ENCODE measurements around the gene NFKBIE. TPM values are rescaled to one million over a fixed set of nuclear protein-coding genes. Genes with fewer than 3 reads are reported as not detected.
"Not testable (repeated sequence)": the region's sequence is repeated elsewhere in the genome, so short reads cannot be mapped to it uniquely, and the experiment has no call there.

The NFKBIE gene
- total and polyA plus RNA-seq, 2 of the 13 experiments (the other 11 are each of a cell fraction or from before 2014, with no cell fraction given): 6.7 to 14.5 TPM

DNA sequence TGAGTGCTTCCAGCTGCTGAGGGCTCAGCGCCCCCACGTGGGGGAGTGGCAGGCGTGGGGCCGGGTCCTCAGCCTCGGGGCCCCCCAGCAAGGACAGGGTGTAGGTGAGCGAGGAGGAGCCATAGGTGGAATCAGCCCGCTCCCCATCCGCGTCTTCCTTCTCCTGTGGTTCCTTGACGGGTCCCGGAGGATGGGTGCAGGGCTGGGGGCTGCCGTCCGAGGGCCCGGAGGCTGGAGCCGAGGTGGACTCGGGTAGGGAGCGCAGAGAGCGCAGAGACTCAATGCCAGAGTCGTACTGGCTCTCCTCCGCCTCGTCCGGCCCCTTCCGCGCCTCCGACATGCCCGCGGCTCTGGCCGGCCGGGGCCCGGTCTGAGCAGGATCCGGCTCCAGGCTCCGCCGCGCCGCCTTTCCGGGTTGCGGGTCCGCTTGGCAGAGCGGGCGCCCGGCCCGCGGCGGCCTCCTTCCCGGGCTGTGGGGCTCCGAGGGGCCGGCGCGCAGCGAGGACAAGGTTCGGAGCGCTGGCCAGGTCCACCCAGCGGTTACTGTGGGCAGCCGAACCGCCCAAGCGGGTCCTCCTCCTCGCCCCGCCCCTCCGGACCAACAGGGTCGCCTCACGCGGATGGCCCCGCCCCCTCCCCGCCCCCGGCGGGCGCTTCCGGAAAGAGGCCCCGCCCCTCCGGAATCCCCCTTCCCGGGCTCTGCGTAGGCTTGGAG lies at the start of gene NFKBIE (continued):
- TF ChIP-seq, protein P1, sequence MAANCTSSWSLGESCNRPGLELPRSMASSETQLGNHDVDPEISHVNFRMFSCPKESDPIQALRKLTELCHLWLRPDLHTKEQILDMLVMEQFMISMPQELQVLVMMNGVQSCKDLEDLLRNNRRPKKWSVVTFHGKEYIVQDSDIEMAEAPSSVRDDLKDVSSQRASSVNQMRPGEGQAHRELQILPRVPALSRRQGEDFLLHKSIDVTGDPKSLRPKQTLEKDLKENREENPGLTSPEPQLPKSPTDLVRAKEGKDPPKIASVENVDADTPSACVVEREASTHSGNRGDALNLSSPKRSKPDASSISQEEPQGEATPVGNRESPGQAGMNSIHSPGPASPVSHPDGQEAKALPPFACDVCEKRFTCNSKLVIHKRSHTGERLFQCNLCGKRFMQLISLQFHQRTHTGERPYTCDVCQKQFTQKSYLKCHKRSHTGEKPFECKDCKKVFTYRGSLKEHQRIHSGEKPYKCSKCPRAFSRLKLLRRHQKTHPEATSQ (CRISPR knock-in tag; IDR thresholded peaks at IDR 0.05; ENCODE audit: borderline replicate concordance): 0 out of 2 replicates have a peak, but pooled peaks have one; percentile 51
- TF ChIP-seq, protein P2, sequence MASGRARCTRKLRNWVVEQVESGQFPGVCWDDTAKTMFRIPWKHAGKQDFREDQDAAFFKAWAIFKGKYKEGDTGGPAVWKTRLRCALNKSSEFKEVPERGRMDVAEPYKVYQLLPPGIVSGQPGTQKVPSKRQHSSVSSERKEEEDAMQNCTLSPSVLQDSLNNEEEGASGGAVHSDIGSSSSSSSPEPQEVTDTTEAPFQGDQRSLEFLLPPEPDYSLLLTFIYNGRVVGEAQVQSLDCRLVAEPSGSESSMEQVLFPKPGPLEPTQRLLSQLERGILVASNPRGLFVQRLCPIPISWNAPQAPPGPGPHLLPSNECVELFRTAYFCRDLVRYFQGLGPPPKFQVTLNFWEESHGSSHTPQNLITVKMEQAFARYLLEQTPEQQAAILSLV (CRISPR knock-in tag; IDR thresholded peaks at IDR 0.05; ENCODE audit: borderline replicate concordance): no peak
- TF ChIP-seq, protein P3, sequence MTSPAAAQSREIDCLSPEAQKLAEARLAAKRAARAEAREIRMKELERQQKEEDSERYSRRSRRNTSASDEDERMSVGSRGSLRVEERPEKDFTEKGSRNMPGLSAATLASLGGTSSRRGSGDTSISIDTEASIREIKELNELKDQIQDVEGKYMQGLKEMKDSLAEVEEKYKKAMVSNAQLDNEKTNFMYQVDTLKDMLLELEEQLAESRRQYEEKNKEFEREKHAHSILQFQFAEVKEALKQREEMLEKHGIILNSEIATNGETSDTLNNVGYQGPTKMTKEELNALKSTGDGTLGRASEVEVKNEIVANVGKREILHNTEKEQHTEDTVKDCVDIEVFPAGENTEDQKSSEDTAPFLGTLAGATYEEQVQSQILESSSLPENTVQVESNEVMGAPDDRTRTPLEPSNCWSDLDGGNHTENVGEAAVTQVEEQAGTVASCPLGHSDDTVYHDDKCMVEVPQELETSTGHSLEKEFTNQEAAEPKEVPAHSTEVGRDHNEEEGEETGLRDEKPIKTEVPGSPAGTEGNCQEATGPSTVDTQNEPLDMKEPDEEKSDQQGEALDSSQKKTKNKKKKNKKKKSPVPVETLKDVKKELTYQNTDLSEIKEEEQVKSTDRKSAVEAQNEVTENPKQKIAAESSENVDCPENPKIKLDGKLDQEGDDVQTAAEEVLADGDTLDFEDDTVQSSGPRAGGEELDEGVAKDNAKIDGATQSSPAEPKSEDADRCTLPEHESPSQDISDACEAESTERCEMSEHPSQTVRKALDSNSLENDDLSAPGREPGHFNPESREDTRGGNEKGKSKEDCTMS (CRISPR knock-in tag; conservative IDR thresholded peaks at IDR 0.05): no peak
- peak; percentile 53 for TF ChIP-seq HOXA3 (CRISPR knock-in tag; IDR thresholded peaks at IDR 0.05)
- peak; percentile 83 for TF ChIP-seq ZSCAN29 (CRISPR knock-in tag; conservative IDR thresholded peaks at IDR 0.05)
- TF ChIP-seq CAMTA2 (CRISPR knock-in tag; IDR thresholded peaks at IDR 0.05; ENCODE audit: borderline replicate concordance): no peak
- TF ChIP-seq, protein P4, sequence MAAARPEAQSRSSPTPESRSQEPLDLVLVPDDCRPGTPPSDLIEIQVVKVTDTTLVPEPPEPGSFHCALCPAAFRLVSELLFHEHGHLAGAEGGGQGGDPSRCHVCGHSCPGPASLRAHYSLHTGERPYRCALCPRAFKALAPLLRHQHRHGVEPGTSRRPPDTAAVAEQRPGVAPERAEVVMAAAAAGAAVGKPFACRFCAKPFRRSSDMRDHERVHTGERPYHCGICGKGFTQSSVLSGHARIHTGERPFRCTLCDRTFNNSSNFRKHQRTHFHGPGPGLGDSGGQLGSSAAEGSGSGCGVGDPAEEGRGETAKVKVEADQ (CRISPR knock-in tag; IDR thresholded peaks at IDR 0.05; ENCODE audit: borderline replicate concordance): 0 out of 2 replicates have a peak, but pooled peaks have one; percentile 24
- 0 out of 2 replicates have a peak, but pooled peaks have one; percentile 84 for TF ChIP-seq SMAD9 (CRISPR knock-in tag; IDR thresholded peaks at IDR 0.05)
- peak; percentile 50; the same call in 1 of the 2 replicates for TF ChIP-seq RNF2 (conservative IDR thresholded peaks at IDR 0.05; ENCODE audit: low read depth)
- TF ChIP-seq, protein P5, sequence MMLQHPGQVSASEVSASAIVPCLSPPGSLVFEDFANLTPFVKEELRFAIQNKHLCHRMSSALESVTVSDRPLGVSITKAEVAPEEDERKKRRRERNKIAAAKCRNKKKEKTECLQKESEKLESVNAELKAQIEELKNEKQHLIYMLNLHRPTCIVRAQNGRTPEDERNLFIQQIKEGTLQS (CRISPR knock-in tag; IDR thresholded peaks at IDR 0.05): 0 out of 2 replicates have a peak, but pooled peaks have one; percentile 19

DNA sequence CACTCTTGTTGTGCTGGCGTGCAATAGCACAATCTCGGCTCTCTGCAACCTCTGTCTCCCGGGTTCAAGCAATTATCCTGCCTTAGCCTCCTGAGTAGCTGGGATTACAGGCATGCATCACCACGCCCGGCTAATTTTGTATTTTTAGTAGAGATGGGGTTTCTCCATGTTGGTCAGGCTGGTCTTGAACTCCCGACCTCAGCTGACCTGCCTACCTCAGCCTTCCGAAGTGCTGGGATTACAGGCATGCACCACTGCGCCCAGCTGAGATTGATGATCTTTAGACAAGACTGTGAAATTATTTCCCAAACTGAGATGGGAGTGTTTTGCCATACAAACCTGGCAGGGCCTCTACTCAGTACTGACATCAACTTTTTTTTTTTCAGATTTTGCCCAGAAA lies 49.3 kb upstream of the NFKBIE start:
- in situ Hi-C loops (cut with HindIII; ENCODE audit: extremely low pct_ligation_motif_present, low pct_unique_long_range_greater_than_20kb): loop anchor here (5.0 kb wide), 1 partner anchor 47 kb away; the partner anchor contains the start of gene NFKBIE
- POLR2A ChIA-PET; CTCF ChIA-PET (ENCODE audit: low intra/inter-chr PET ratio, low total read pairs); intact Hi-C loops (cut with micrococcal nuclease; ENCODE audit: unreplicated experiment); ATAC-seq; H3K9ac ChIP-seq (ENCODE audit: insufficient read depth, low read depth, low read length); H3K9me3 ChIP-seq (ENCODE audit: low read length); H3K4me2 ChIP-seq (ENCODE audit: low read depth, low read length); H3K27ac ChIP-seq (ENCODE audit: extremely low read length, insufficient read depth, low read length); FAIRE-seq; DNase-seq (ENCODE audit: low spot score); H4K20me1 ChIP-seq (ENCODE audit: insufficient read depth, low read length); H2AFZ ChIP-seq (ENCODE audit: low read length); BruUV-seq (replicated peaks); H3K4me3 ChIP-seq (replicated peaks in 1 of 3; ENCODE audit: insufficient read depth in 1 of 3, low read depth in 2 of 3, low read length in 3 of 3): not testable (repeated sequence)
- Histone ChIP-seq H3K36me3 (replicated peaks in 1 of 2; ENCODE audit: control insufficient read depth in 1 of 2, insufficient read depth in 2 of 2, low read length in 2 of 2) (peaks cover 15 to 24% of the 10 kb centered on the region in 2 experiments), H3K79me2 (ENCODE audit: insufficient read depth, low read length) (peaks cover 15% of the 10 kb centered on the region), H3K4me1 (ENCODE audit: insufficient read depth, low read length) (peaks cover 22% of the 10 kb centered on the region), H3K27me3 (ENCODE audit: control insufficient read depth in 1 of 2, insufficient read depth in 2 of 2, low read length in 2 of 2) (peaks cover 1 to 32% of the 10 kb centered on the region in 2 experiments; a peak in 4 of 5 replicates)
- WGBS (ENCODE audit: low lambda C conversion rate): 33% methylated on average over 8 of the region's 8 CpGs

Measured in HepG2 (cell line).